Measurements from ENCODE around the gene DHFR.

DHFR gene

DNA sequence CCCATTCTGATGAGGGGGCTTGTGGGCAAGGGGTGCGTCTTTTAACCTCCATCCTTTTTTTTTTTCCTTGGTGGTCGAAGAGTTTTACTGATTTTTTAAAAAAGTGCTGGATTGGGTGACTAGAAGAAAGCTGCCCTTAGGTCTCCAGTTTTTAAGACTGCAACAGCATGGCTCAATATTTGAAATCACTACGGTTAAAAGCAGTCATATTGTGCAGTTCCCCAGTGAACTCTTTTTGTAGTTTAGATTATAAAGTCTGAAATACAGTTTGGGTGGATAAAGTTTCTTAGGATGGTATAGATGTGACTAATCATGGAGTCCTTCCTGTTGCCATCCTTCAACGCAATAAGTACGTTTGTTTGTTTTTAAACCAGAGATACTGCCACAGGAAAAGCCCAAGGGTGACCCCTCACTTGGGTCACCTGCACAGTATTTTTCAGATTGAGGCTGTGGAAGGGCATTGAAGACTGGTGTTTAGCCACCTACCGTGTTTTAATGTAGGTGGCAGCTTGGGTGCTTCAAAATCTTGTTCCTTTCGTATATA lies 520 bp upstream of the DHFR start:
- no peak for DNase-seq (ENCODE audit: low spot score)

DNA sequence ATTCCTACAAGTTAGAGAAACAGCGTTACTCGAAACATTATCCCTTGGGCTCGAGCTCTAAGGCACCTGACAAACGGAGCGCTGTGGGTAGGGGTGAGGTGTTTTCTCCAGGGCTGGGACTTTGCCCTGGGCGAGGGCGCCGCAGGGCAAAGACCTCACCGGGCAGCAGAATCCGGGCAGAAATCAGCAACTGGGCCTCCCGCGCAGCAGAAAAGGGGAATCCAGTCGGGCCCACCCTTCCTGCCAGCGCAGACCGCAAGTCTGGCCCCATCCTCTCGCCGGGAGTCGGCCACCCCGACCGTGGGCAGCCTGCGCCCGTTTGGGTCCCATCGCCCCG lies 761 bp downstream of the DHFR start:
- peak; percentile 21 for DNase-seq (ENCODE audit: low spot score)

DNA sequence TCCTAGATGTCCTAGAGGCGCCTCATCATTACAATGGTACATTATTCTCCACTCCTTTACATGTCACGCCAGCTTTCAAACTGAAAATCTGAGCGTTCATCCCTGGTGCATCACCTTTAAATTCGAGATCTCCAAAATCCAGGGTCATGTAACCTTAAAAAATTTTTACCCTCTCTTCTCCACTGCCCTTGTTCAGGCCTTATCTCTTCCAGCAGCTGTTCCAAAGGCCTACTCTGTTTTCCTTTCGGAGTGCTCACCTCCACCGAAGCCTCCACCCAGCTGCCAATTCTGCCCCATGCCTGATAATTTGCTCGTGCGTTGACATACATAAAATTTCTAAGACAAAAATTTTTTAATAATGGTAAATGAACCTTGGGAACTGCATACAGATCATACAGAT lies 1.3 kb downstream of the DHFR start:
- peak; percentile 35 for DNase-seq (ENCODE audit: low spot score)

DNA sequence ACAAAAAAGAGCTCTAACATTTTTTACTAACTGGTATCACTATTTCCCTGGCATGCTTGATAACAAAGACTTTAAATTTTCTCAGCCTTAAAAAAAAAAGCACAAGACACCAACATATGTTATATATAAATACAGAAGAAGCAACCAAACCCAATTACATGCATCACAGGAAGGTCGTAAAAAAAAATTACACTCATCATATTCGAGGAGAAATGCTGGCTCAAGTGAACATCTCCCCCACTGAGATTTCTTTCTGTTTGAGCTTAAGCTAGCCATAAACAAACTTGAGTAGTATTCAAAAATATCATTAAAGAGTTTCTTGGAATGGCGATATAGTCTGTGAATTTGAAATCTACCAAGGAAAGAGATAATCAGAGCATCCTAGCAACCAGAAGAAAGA lies 7.9 kb downstream of the DHFR start:
- DNase-seq (ENCODE audit: low spot score) = no peak

DNA sequence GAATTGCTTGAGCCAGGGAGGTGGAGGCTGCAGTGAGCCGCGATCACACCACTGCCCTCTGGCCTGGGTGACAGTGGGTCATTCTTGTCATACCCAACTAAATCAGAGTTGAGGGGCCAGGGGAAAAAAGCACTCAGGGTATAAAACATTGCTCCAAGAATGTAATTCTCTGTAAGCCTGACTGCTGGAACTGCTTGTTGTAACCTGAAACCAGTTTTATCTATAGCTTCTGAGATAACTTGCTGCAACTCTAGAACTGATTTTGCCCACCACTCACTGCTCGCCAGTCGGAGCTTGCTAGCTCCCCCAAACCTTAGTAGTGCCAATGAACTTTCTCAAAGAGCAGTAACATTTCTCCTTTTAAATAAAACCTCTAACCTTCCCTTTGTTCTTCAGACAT lies 9.9 kb downstream of the DHFR start:
- no peak for DNase-seq (ENCODE audit: low spot score)

DNA sequence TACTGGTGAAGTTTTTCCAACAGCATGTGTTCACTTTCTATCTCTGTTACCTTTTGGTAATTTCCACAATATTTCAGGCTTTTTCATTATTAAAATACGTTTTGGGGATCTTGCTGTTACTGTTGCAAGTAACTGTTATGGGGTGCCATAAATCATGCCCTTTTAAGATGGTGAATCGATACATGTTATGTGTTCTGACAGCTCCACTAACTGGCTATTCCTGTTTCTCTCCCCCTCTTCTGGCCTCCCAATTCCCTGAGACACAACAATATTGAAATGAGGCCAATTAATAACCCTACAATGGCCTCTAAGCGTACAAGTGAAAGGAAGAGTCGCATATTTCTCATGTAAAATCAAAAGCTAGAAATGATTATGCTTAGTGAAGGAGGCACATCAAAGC lies 13.4 kb downstream of the DHFR start:
- no peak for DNase-seq (ENCODE audit: low spot score)

DNA sequence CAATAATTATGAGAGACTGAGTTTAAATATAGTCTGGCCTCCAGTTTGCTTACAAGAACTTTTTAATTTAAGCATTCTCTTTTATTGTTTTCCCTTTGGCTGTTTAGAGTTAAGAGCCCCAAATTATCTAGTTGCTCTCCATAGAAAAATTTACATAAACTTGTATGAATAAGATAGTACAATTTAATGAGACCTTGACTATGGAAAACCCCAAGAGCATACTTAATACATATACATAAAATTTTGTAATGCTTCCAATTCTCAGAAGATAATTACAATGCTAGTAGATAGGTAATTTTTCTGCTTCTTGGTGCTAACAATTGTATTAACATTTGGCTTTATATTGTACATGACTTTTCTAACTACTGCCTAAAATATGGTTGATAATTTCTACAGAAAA lies 20.6 kb downstream of the DHFR start:
- DNase-seq (ENCODE audit: low spot score) = no peak

DNA sequence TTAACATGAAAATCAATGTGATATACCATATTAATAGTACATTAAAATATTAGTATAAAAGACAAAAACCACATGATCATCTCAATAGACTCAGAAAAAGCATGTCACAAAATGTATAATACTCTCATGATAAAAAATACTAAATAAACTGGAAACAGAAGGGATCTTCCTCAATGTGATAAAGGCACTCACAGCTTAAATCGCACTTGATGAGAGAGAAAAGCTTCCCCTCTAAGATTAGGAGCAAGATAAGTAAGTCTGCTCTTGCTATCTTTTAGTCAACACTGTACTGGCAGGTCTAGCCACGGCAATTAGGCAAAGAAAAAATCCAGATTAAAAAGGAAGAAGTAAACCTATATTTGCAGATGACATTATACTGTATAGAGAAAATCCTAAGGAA lies 22.1 kb downstream of the DHFR start:
- DNase-seq (ENCODE audit: low spot score) = no peak

DNA sequence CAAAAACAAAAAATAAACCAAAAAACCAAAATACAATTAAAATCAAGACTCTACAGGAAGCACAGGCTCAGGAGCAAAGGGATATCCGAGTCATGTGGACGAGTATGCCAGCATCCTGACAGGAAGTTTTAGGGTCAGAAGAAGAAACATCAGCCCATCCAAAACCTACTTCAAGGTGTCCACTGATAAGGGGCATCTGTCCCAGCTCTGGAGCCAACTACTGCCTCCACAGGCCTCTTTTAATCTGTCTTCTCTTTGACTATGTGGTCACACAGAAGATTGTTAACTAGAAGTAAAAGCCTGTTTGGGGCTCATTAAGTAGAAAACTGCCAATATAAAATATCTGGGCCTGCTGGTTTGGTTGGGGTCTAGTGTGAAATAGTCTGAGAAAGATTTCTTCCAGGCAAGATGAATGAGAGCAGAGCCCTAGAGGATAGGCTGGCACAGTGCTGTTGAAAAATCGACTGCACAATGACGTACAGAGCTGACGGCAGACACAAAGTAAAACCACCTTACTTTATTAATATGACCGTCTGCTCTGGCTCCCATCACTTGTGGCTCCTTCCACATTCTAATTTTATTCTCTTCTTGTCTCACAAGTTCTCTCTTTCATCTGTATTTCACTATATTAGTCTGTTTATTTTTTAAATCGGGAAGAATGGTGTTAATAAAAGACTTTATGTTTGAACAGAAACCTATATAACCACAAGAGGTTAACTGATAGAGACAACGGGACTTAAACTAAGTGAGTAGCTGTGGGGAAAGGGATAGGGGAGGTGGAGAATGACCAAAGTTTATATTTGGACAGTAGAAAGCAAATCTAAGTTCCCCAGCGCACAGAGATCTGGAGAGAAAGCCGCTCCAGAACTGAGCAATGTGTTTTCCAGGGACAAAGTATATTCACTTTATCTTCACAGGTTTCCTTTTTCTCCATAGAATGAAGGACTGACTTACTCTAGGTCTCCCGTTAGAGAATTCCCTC lies 23.2 kb downstream of the DHFR start:
- DNase-seq (ENCODE audit: low spot score) = no peak

DNA sequence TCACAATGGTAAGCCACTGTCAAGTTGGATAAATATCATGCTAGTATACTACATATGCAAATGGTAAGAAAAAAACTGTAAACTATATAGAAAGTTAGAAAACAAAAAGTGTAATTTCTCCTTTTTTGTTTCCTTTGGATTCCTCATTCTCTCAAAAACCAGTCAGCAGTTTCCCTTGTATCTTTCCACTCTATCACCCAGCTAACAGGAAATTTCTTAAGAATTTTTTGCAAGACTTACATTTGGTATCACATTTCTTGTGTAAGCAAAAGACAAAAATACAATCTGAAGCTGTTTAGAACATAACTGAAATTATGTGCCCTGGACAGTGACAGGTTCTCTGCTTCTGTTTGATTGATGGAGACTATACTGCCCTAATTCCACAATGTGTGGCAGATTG lies 25.5 kb downstream of the DHFR start:
- no peak for DNase-seq (ENCODE audit: low spot score)

DNA sequence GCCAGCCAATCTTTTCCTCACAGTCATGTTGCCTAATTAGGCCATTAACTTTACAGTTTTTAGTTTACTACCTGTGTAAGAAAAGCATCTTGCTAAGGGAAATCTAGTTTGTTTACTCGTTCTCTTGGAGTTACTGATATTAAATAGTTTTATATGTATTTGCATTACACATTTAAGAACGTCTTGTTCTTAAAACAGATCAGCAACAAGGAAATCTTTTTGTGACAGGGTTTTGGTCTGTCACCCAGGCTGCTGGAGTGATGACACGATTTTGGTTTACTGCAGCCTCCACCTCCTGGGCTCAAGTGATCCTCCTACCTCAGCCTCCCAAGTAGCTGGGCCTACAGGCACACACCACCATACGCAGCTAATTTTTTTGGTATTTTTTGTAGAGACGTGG lies 29.6 kb downstream of the DHFR start:
- DNase-seq (ENCODE audit: low spot score) = no peak

DNA sequence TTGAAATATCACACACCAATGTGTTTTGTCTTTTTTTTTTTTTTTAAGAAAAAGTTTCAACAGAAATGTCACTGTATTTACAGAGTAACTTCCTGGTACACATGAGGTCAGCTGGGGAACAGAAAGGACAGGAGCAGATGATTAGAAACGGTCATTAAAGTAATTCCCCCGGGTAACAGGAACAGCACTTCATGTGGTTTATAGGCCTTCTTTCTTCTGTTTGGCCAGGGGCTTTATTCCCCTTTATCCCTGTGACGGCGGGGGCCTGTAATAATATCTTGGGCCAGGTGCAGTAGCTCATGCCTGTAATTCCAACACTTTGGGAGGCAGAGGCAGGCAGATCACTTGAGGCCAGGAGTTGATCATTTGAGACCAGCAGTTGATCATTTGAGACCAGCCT lies 30.8 kb downstream of the DHFR start:
- no peak for DNase-seq (ENCODE audit: low spot score)

DNA sequence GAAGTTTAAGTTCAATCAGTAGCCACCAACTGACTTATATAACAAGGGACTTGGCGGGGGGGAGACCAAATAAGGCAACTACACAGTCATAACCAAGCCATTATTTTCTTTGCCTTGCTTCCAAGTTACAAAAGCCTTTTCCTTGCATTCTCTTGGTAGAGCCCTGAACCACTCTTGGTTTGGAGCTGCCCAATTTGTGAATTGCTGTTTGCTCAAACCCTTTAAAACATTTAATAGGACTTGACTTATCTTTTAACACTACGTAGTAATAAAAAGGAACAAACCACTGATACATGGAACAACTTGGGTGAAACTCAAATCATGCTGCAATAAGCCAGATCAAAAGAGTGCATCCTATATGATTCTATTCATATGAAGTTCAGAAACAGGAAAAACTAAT lies 32.0 kb downstream of the DHFR start:
- DNase-seq (ENCODE audit: low spot score) = no peak

DNA sequence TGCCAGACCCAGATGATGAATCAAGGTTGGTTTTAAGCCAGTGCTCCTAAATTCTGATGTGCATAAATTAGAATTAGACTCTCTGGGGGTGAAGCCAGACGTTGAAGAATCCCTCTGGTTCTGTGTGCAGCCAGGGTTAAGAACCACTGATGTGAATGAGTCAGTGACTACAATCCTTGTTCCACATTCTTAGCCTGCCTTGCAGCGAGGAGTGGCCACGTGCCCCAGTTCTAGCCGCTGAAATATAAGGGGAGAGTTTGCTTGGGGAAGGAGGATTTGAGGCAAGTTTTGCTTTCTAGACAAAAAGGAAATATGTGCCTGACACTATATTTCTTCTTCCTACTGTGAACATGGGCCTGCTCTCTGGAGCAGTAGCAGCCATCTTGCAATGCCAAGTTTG lies 34.6 kb downstream of the DHFR start:
- no peak for DNase-seq (ENCODE audit: low spot score)

DNA sequence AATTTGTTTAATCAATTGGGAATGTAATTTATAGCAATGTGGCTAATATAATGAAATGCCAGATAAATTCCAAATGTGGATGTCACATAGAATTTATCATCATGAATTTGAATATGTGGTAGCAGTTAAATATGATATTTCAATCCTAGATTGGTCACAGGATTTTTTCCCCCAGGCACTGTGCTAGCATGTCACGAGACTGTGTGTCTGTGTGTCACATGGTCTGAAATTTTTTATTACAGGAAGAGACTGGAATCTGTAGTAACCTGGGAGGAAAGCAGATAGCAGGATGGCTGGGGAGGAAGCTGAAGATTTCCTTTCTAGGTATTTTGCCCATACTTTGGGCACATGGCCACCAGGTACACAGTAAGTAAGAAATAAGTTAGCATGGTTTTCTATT lies 35.7 kb downstream of the DHFR start:
- DNase-seq (ENCODE audit: low spot score) = no peak

DNA sequence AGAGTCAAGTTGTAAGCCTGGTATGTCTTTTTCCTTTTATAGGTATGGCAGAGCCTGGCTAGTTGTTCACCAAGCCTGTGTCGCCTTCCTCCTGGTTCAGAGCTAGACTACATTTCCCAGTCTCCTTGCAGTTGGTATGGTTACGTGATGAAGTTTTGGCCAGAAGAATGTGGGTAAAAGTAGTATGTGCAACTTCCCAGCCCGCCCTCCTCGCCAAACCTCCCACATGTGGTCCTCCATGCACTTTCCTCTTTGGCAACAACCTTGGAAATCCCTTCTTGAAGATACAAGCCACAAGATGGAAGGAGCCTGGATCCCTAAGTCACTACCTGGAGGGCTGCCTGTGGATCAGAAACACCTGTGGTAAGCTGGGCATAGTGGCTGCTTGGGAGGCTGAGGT lies 36.3 kb downstream of the DHFR start:
- DNase-seq (ENCODE audit: low spot score) = no peak

DNA sequence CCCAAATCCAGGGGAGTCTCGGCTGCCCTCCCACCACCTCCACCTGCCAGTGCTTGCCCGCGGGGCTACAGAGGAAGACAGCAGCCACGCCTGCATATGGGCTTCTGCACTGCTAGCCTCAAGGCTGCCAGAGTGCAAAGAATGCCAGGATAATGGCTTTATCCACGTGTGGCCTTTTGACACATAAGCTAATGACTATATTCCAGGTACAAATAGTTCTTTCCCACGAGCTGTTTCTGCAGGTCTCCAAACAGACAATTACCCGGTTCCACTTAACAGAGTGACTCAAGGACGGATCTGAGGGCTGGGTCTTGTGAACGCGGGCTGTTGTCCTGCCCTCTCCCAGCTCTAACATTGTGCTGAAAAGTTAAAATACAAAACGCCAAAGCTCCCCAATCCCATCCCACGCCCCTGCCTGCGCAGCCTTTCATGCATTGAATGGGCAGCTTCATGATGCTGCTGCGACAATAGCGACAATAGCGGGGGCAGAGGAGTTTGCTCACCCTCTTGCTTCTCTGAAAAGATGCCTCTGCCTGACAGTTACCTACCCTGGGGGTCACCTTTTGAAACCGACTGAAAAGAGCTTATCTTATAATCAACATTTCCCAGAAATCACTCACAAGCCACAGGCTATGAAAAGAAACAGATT lies 39.4 kb downstream of the DHFR start:
- no peak for DNase-seq (ENCODE audit: low spot score)

DNA sequence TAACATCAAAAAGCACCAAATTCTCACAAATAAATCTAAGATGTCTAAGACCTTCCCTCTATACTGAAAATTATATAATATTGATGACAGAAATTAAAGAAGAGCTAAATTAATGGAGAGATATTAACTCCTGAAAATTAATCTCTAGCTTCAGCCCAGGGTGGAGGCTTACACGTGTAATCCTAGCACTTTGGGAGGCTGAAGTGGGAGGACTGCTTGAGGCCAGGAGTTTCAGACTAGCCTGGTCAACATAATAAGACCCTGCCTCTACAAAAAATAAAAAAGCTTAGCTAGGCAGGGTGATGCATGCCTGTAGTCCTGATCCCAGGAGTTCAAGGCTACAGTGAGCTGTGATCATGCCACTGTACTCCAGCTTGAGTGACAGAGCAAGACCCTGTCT lies 45.1 kb downstream of the DHFR start:
- DNase-seq (ENCODE audit: low spot score) = no peak

DNA sequence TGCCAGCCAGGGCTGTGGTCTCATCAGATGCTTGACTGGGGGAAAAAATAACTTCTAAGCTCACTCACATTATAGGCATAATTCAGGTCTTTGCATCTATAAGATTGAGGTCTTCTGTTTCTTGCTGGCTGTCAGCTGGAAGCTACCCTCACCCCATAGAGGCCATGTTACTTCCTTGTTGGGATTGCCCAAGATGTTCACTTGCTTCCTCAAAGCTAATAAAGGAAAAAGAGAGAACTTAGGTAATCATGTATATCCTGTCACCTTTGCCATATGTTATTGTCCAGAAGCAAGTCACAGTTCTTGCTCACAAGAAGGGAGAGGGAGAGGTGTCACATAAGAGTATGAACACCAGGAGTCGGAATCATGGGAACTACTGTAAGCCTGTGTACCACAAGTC lies 46.1 kb downstream of the DHFR start:
- no peak for DNase-seq (ENCODE audit: low spot score)

DNA sequence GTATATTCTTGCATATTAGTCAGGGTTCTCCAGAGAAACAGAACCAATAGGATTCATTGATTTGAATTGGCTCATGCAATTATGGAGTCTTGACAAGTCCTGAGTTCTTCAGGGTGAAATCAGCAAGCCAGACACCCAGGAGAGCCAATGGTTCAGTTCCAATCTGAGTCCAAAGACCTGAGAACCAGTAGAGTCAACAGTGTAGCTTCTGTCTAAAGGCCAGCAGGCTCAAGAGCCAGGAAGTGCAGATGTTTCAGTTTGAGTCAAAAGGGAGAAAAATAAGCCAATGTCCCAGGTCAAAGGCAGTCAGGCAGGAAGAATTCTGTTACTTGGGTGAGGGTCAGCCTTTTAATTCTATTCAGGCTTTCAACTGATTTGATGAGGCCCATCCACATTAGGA lies 47.0 kb downstream of the DHFR start:
- no peak for DNase-seq (ENCODE audit: low spot score)

DNA sequence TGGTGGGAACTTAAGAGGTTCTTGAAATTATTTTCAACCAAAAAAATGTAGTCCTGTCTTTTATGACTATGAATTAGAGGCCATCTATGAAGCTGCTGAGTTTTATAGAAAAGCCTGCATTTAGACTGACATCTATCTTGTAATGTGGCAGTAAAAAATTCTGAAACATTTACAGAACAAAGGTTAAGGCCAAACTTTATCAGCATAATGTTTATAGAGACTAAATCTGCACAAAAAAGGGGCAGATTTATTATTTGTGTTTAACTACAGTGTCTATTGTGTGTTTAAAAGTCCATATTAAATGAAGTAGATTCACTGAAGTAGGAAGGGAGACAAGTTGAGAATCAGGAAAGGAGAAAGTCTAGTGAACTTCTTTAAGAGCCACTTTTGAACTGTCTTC lies 47.4 kb downstream of the DHFR start:
- DNase-seq (ENCODE audit: low spot score) = no peak

DNA sequence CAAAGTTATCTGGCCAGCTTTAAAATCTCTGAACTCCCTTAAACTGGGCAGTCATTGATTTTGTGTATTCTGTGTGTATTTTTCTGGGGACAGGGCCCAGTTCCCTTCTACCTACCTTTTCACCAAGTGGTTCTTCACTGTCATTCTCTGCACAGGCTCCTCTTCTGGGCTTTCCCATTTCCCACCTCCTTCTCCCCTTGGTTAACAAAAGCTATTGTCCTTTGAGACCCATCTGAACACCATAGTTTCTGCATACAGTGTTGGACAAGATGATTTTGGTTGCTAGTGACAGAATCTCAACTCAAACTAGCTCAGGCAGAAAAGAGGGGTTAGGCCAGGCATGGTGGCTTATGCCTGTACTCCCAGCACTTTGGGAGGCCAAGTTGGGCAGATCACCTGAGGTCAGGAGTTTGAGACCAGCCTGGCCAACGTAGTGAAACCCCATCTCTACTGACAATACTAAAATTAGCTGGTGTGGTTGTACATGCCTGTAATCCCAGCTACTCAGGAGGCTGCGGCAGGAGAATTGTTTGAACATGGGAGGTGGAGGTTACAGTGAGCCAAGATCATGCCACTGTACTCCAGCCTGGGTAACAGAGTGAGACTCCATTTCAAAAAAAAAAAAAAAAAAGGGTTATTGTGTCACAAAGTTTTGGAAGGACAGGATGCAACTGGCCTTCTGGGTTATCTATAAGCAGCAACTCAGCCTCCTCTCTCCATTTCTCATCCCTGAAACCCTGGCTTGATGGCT lies 53.7 kb downstream of the DHFR start:
- DNase-seq (ENCODE audit: low spot score) = no peak

DNA sequence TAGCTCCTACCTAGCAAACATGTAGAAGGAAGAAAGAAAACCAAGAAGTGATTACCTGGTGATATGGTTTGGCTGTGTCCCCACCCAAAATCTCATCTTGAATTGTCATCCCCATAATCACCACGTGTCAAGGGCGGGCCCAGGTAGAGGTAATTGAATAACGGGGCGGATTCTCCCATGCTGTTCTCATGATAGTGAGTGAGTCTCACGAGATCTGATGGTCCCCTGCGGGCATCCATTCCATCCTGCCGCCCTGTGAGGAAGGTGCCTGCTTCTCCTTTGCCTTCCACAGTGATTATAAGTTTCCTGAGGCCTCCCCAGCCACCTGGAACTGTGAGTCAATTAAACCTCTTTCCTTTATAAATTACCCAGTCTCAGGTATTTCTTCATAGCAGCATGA lies 57.3 kb downstream of the DHFR start:
- DNase-seq (ENCODE audit: low spot score) = no peak

Measured in hematopoietic multipotent progenitor cell treated with erythropoietin and hydrocortisone succinate and interleukin-3 and kit ligand, for 17 days (in vitro differentiated cells).